ENCODE data around the gene DNAJC3. TPM values are rescaled to one million over a fixed set of nuclear protein-coding genes. Genes with fewer than 3 reads are reported as not detected.

Gene DNAJC3
- total and polyA plus RNA-seq, 2 experiments from 2014 or later, result 27.1 to 91.4 TPM

GRCh38 chr13:95745752-95746151 lies 68.8 kb downstream of the DNAJC3 start:
- Histone ChIP-seq H3K36me3 (replicated peaks; ENCODE audit: insufficient read depth, low read depth) (no peaks in the 10 kb centered on the region), H3K4me2 (no peak overlapping the region), H3K79me2 (peaks cover 79% of the 10 kb centered on the region), H3K9me2 (replicated peaks; ENCODE audit: insufficient read depth) (no peaks in the 10 kb centered on the region), H3K4me1 (ENCODE audit: insufficient read depth) (no peaks in the 10 kb centered on the region), H3K27me3 (no peaks in the 10 kb centered on the region), H4K20me1 (ENCODE audit: insufficient read depth, poor library complexity, severe bottlenecking) (peaks cover 10% of the 10 kb centered on the region), H3K27ac (no peak overlapping the region), H2AFZ (no peak overlapping the region), H3K4me3 (no peak overlapping the region), H3K9me3 (ENCODE audit: low read depth) (no peaks in the 10 kb centered on the region)
- 67% methylated on average over 2 of the region's 2 CpGs for WGBS (ENCODE audit: low lambda C conversion rate, missing lambda C conversion rate)
- DNase-seq (ENCODE audit: low spot score), result peak; percentile 8
- TF ChIP-seq EZH2phosphoT487 (IDR thresholded peaks at IDR 0.05; ENCODE audit: low read depth, severe bottlenecking, unreplicated experiment) (no peak), EZH2 (IDR thresholded peaks at IDR 0.05; ENCODE audit: borderline replicate concordance) (no peak)
- TF ChIP-seq, protein P1, sequence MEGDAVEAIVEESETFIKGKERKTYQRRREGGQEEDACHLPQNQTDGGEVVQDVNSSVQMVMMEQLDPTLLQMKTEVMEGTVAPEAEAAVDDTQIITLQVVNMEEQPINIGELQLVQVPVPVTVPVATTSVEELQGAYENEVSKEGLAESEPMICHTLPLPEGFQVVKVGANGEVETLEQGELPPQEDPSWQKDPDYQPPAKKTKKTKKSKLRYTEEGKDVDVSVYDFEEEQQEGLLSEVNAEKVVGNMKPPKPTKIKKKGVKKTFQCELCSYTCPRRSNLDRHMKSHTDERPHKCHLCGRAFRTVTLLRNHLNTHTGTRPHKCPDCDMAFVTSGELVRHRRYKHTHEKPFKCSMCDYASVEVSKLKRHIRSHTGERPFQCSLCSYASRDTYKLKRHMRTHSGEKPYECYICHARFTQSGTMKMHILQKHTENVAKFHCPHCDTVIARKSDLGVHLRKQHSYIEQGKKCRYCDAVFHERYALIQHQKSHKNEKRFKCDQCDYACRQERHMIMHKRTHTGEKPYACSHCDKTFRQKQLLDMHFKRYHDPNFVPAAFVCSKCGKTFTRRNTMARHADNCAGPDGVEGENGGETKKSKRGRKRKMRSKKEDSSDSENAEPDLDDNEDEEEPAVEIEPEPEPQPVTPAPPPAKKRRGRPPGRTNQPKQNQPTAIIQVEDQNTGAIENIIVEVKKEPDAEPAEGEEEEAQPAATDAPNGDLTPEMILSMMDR (IDR thresholded peaks at IDR 0.05; ENCODE audit: poor library complexity), result peak; percentile 17

DNA sequence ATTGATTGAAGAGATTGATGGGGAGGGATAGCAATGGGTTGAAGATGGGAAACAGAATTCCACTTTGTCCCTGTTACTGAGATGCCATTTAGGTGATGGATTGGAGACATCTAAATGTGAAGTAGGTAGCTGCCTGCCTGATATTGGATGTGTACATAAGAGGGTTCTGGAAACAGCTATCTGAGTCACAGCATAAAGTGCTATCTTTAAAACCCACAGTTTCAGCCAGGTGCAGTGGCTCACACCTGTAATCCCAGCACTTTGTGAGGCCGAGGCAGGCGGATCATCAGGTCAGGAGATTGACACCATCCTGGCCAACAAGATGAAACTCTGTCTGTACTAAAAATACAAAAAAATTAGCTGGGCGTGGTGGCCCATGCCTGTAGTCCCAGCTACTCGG lies 72.6 kb downstream of the DNAJC3 start:
- no peak for DNase-seq (ENCODE audit: low spot score)
- H2AFZ ChIP-seq, result no peak overlapping the region
- H3K9me2 ChIP-seq (replicated peaks; ENCODE audit: insufficient read depth), result no peaks in the 10 kb centered on the region
- WGBS (ENCODE audit: low lambda C conversion rate, missing lambda C conversion rate), result 94% methylated on average over 4 of the region's 4 CpGs
- TF ChIP-seq, protein P1 (IDR thresholded peaks at IDR 0.05; ENCODE audit: poor library complexity), result no peak
- TF ChIP-seq EZH2phosphoT487 (IDR thresholded peaks at IDR 0.05; ENCODE audit: low read depth, severe bottlenecking, unreplicated experiment) (no peak), EZH2 (IDR thresholded peaks at IDR 0.05; ENCODE audit: borderline replicate concordance) (no peak)
- no peak overlapping the region for H3K4me2 ChIP-seq
- no peaks in the 10 kb centered on the region for H3K36me3 ChIP-seq (replicated peaks; ENCODE audit: insufficient read depth, low read depth)
- H3K9me3 ChIP-seq (ENCODE audit: low read depth), result no peaks in the 10 kb centered on the region
- H3K27me3 ChIP-seq, result no peaks in the 10 kb centered on the region
- no peaks in the 10 kb centered on the region for H3K4me1 ChIP-seq (ENCODE audit: insufficient read depth)
- H4K20me1 ChIP-seq (ENCODE audit: insufficient read depth, poor library complexity, severe bottlenecking), result peaks cover 3% of the 10 kb centered on the region
- H3K27ac ChIP-seq, result no peak overlapping the region
- H3K79me2 ChIP-seq, result peaks cover 69% of the 10 kb centered on the region
- H3K4me3 ChIP-seq, result no peak overlapping the region

DNA sequence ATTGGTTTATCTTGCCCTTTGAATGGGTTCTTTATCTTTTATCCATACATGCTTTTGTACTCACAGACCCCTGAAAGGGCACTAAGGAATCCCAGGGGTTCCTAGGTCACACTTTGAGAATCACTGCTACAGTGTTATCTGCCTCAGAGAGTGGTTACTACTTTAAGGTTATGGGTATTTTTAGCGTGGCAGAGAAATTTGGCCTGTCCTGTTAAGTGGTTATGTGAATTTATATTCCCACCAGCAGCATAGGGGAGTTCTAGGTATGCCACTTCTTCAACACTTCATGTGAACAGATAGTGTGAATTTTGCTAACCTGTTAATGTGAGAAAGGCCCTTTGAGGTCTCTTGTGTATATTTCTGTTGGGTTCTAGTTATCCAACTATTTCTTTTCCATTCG lies 75.7 kb downstream of the DNAJC3 start:
- Histone ChIP-seq H3K79me2 (peaks cover 50% of the 10 kb centered on the region), H3K27ac (no peak overlapping the region), H4K20me1 (ENCODE audit: insufficient read depth, poor library complexity, severe bottlenecking) (no peaks in the 10 kb centered on the region), H3K27me3 (no peaks in the 10 kb centered on the region), H3K9me3 (ENCODE audit: low read depth) (no peaks in the 10 kb centered on the region), H3K4me2 (no peak overlapping the region), H3K4me3 (no peak overlapping the region), H2AFZ (no peak overlapping the region), H3K36me3 (replicated peaks; ENCODE audit: insufficient read depth, low read depth) (no peaks in the 10 kb centered on the region), H3K4me1 (ENCODE audit: insufficient read depth) (no peaks in the 10 kb centered on the region), H3K9me2 (replicated peaks; ENCODE audit: insufficient read depth) (no peaks in the 10 kb centered on the region)
- no peak for TF ChIP-seq EZH2 (IDR thresholded peaks at IDR 0.05; ENCODE audit: borderline replicate concordance)
- TF ChIP-seq, protein P1 (IDR thresholded peaks at IDR 0.05; ENCODE audit: poor library complexity), result no peak
- TF ChIP-seq EZH2phosphoT487 (IDR thresholded peaks at IDR 0.05; ENCODE audit: low read depth, severe bottlenecking, unreplicated experiment), result no peak
- no peak for DNase-seq (ENCODE audit: low spot score)
- 86% methylated on average over 2 of the region's 2 CpGs for WGBS (ENCODE audit: low lambda C conversion rate, missing lambda C conversion rate)

GRCh38 chr13:95754069-95754468 lies 77.1 kb downstream of the DNAJC3 start:
- no peak overlapping the region for H2AFZ ChIP-seq
- no peak overlapping the region for H3K4me3 ChIP-seq
- WGBS (ENCODE audit: low lambda C conversion rate, missing lambda C conversion rate), result 100% methylated on average over 4 of the region's 4 CpGs
- H4K20me1 ChIP-seq (ENCODE audit: insufficient read depth, poor library complexity, severe bottlenecking), result no peaks in the 10 kb centered on the region
- H3K36me3 ChIP-seq (replicated peaks; ENCODE audit: insufficient read depth, low read depth), result no peaks in the 10 kb centered on the region
- no peaks in the 10 kb centered on the region for H3K27me3 ChIP-seq
- no peaks in the 10 kb centered on the region for H3K4me1 ChIP-seq (ENCODE audit: insufficient read depth)
- H3K9me2 ChIP-seq (replicated peaks; ENCODE audit: insufficient read depth), result no peaks in the 10 kb centered on the region
- H3K9me3 ChIP-seq (ENCODE audit: low read depth), result no peaks in the 10 kb centered on the region
- peaks cover 37% of the 10 kb centered on the region for H3K79me2 ChIP-seq
- no peak overlapping the region for H3K27ac ChIP-seq
- no peak for TF ChIP-seq EZH2phosphoT487 (IDR thresholded peaks at IDR 0.05; ENCODE audit: low read depth, severe bottlenecking, unreplicated experiment)
- no peak for TF ChIP-seq EZH2 (IDR thresholded peaks at IDR 0.05; ENCODE audit: borderline replicate concordance)
- TF ChIP-seq, protein P1 (IDR thresholded peaks at IDR 0.05; ENCODE audit: poor library complexity), result no peak
- no peak for DNase-seq (ENCODE audit: low spot score)
- no peak overlapping the region for H3K4me2 ChIP-seq
